GM15510 (cell line): ENCODE data around the gene GBE1.

Experiments
- POLR2A ChIP-seq: IDR thresholded peaks from 3 replicates; pipeline ENCODE4 v1.6.1; 2011; ENCODE audit warnings: borderline replicate concordance; ENCODE audit not compliant: insufficient read length; ENCODE audit errors: extremely low read depth

Gene GBE1

GRCh38 chr3:81676706-81677456 is 84.6 kb downstream of the GBE1 start:
- TF ChIP-seq POLR2A, result no peak

- no peak for TF ChIP-seq POLR2A
Measured at GRCh38 chr3:81674690-81675089, 86.8 kb downstream of the GBE1 start.

DNA sequence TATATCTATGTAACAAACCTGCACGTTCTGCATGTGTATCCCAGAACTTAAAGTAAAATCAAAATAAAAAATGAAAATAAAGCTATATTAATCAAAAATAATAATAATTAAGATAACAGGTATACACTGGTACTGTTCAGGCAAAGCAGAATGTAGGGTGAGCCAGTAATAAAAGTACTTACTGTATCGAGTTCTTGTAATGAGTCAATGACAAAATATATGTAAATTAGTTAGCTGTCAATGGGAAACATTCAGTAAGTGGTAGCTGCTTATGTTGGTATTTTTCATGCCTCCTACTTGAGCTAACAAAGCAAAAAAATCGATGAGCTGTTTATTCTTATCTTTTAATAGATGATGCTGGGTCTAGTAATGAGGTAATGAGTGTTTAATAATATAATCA is 93.2 kb downstream of the GBE1 start:
- no peak for TF ChIP-seq POLR2A

DNA sequence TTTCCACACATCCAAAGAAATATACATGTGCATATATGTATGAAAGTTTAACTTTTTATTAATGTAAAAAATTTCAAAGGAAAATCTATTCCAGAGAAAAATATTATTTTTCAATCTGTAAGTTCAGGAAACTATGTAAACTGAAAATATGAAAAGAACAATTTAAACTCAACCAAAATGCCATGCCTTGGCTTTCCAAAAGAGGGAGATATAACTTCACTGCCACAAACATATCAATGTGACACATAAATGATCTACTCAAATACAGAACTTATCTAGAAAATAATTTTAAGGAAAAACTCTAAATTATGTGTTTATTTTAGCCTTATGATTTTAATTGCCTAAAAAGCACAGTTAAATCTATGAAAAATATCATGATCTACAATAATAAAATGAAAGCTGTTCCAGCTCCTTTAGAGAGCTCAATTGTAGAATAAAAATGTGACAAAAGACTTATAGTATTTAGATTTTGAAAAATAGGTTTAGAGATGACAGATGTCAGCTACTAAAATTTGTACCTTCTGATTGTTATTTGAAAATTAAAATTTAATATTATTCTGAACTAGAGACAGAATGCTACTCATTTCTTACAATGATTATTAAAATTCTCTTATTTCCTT is 94.8 kb downstream of the GBE1 start:
- TF ChIP-seq POLR2A, result no peak

- TF ChIP-seq POLR2A, result no peak
Measured at GRCh38 chr3:81663114-81663513, 98.3 kb downstream of the GBE1 start.

GRCh38 chr3:81660036-81660435 is 101.4 kb downstream of the GBE1 start:
- TF ChIP-seq POLR2A, result no peak

DNA sequence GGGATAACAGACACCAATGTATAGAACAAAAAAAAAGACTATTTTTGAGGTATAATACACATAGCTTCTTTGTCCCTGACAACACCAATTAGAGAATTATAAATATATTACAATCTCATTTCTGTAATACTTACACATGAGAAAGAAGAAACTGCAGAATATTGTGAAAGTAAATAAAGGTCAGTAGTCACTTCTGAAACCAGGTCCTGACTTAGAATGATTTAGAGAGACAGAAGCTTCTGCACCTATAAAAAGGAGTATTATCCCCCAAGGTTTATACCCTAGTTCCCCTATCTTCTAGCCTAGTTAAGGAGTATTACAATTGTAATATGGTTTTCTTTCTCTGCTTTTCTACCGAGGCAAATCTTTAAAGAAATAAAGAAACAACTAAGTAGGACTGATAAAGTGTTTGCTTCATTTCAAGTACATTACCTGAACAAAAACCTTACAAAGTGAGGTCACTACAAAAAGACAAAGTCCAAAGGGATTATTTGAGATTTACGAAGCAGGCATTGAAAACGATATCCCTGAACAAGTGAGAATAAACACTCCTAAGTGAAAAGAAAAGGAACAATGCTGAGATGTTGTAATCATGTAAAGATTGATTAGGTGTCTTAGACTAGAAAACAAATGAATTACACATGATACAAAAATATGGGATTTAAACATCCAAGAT is 103.0 kb downstream of the GBE1 start:
- TF ChIP-seq POLR2A, result no peak

DNA sequence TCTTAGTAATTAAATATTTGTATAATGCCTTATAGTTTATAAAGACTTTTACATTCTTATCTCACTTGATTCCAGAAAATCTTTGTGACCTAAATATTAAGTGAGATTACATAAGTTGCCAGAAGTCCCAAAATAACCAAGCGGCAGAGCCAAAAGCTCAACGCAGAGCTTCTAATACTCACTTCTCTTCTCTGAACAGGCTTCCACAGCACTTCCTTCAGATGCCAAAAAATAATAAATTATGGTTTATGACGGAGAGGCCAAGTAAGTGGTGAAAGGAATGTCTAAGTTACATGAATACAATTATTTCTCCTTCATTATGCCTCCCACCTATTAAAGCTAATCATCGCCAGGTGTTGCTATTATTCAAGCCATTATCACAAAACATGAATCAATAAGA is 110.3 kb downstream of the GBE1 start:
- no peak for TF ChIP-seq POLR2A

DNA sequence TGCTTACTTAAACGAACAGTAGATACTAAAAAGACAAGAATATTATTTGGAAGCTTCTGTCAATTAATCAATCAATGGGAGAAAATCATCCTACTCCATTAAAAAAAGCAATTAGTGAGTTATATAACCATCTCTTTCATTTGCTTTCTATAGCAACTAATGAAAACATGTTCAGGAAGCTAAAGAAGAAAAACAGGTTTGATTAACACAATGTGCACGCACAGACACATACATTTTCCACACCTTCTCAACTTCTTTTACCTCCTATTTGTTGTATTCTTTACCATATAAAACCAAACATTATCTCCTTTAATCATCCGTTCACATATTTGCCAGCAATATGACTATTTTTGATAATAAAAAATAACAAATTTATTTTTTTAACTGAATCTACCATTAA is 111.3 kb downstream of the GBE1 start:
- TF ChIP-seq POLR2A, result no peak

DNA sequence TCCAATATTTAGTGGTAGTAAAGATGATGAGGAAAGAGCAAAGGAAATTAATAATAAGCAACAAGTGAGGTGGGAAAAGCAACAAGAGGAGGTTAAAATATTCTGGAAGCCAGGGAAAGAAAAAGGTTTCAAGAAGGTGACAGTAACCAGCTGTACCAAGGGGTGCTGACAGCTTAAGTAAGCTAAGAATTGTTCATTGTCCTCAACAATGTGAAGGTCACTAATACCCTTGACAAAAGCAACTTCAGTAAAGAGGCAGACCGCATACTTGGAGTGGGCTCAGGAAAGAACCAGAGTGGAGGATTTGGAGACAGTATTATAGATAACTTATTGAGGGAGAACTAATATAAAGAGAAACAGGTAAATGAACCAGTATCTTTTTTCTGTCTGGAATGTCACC is 116.2 kb downstream of the GBE1 start:
- no peak for TF ChIP-seq POLR2A

DNA sequence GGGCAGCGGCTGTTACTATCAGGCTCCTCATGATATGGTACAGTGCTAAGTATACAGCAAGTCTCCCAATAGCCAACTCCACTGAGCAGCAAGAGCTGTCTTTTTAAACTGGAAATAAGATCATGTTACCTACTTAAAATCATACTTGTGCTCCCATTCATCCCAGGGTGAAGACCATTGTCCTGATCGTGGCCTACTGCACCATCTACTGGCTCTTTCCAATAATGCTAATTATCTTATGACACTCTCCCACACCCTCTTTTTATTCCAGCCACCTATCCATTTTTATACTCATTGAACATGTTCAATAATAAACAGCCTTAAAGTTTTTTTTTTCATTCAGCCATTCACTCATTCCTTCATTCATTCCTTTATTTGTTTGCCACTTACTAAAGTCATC is 117.7 kb downstream of the GBE1 start:
- no peak for TF ChIP-seq POLR2A

- TF ChIP-seq POLR2A, result no peak
Measured at GRCh38 chr3:81638480-81638879, 123.0 kb downstream of the GBE1 start.

DNA sequence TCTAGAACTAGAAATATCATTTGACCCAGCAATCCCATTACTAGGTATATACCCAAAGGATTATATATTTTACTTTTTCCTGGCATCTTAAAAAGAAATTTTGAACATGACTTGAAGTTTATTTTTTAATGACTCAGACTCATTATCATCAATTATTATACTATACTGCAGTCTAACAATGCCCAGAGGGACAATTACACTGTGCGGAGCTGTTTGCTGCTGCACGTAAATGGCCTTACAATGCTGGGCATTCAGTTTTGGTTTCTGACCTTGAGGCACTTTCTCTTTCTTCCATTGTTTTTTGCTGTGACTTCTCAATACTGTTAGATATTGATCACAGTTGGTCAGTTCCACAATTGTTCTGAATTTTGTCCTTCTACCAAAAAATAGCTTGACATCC is 128.8 kb downstream of the GBE1 start:
- TF ChIP-seq POLR2A, result no peak

GRCh38 chr3:81624756-81625155 is 136.7 kb downstream of the GBE1 start:
- no peak for TF ChIP-seq POLR2A

- TF ChIP-seq POLR2A, result no peak
Measured at GRCh38 chr3:81622395-81622794, 139.1 kb downstream of the GBE1 start.

GRCh38 chr3:81621277-81621676 is 140.2 kb downstream of the GBE1 start:
- TF ChIP-seq POLR2A, result no peak
